Skeletal muscle satellite cell (primary cell): ENCODE data around the gene RHBDD2. TPM values are rescaled to one million over a fixed set of nuclear protein-coding genes. Genes with fewer than 3 reads are reported as not detected.
"Not testable (repeated sequence)": the region's sequence is repeated elsewhere in the genome, so short reads cannot be mapped to it uniquely, and the experiment has no call there.

ENCODE experiments used
- H3K27me3 ChIP-seq: 2 replicates; pipeline ENCODE4 v1.7.0; 2013; ENCODE audit warnings: low read length; ENCODE audit not compliant: control insufficient read depth, insufficient read depth
- H3K36me3 ChIP-seq: 2 replicates; pipeline ENCODE4 v1.7.0; 2013; ENCODE audit warnings: mild to moderate bottlenecking, control low read depth, low read length; ENCODE audit not compliant: insufficient read depth
- H3K4me1 ChIP-seq: 2 replicates; pipeline ENCODE4 v1.7.0; 2013; ENCODE audit warnings: low read length; ENCODE audit not compliant: control insufficient read depth, insufficient read depth
- H3K4me2 ChIP-seq: 2 replicates; pipeline ENCODE4 v1.7.0; 2013; ENCODE audit warnings: mild to moderate bottlenecking, low read length
- H3K4me3 ChIP-seq: 2 replicates; pipeline ENCODE4 v1.7.0; 2013; ENCODE audit warnings: low read length
- H3K9ac ChIP-seq: 2 replicates; pipeline ENCODE4 v1.7.0; 2013; ENCODE audit warnings: mild to moderate bottlenecking, low read depth, low read length, moderate library complexity
- H3K9me3 ChIP-seq: replicated peaks from 2 replicates; pipeline ENCODE4 v1.7.0; 2013; ENCODE audit warnings: mild to moderate bottlenecking, control low read depth, low read length
- total RNA-seq: library from RNA; depleted of rRNA; stranded (reverse); fragments of >200 nt; gene quantifications from 2 replicates; pipeline ENCODE4 v1.2.3, GENCODE V29; 2012; rRNA removed

The RHBDD2 gene
- 16.4 and 16.7 TPM in 2 replicates for total RNA-seq

DNA sequence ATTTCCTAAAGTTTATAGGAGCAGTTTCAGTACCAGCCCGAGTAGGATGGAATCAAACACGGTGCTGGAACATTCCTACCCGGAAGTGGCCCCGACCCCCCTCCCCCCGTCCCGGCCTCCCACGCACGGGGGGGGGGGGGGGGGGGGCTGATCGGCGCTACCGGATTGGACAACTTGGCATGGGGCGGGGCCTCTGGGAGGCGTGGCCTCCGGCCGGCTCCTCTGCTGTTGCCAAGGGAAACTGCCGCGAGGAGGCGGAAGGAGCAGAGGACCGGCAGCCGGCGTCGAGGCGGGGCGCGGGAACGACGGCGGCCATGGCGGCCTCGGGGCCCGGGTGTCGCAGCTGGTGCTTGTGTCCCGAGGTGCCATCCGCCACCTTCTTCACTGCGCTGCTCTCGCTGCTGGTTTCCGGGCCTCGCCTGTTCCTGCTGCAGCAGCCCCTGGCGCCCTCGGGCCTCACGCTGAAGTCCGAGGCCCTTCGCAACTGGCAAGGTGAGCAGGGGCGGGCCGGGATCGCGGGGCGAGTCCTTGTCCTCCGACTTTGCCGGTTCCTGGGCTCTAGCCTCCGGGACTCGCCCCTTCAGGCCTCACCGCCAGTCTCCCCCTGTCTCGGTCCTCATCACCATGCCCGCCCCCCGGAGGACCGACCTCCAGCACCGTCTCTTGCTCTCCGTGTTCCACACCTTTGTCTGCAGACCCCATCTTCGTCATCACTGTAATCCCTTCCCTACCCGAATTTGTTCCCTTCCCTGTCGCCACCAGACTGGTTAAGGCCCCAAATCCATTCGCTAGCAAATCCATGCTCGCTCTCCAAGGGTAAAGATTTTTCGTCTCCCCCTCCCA, at the start of gene RHBDD2:
Gene RHBDD2, plus strand, starts transcription at position 266 of the 843 bp plus-strand sequence. Its CDS starts 49 bp downstream, at position 315.
- Histone ChIP-seq H3K9ac (peak within 1 kb of the TSS; percentile 92), H3K9me3 (no peaks in the 10 kb centered on the region), H3K27me3 (no peaks in the 10 kb centered on the region), H3K36me3 (peaks cover 26% of the 10 kb centered on the region), H3K4me3 (peak within 1 kb of the TSS; percentile 99), H3K4me2 (peak within 1 kb of the TSS; percentile 97), H3K4me1 (peaks cover 10% of the 10 kb centered on the region)

DNA sequence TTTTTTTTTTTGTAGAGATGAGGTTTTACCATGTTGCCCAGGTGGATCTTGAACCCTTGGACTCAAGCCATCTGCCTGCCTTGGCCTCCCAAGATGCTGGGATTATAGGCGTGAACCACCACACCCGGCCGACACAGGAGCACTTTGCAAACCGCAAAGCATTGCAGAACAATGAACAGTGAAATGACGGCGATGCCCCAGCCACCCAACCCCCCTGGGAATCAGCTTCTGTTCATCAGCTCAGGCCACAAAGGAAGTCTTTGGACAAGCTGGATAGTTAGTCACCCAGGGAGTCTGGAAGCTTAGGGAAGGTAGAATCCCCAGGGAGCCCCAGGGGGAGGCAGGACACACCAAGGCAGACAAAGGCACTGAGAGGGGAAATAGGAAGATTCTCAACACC, 49.2 kb upstream of the RHBDD2 start:
- H3K36me3 ChIP-seq, H3K9me3 ChIP-seq, H3K4me1 ChIP-seq, H3K4me2 ChIP-seq, H3K9ac ChIP-seq, H3K4me3 ChIP-seq: not testable (repeated sequence)
- peaks cover 27% of the 10 kb centered on the region for H3K27me3 ChIP-seq

DNA sequence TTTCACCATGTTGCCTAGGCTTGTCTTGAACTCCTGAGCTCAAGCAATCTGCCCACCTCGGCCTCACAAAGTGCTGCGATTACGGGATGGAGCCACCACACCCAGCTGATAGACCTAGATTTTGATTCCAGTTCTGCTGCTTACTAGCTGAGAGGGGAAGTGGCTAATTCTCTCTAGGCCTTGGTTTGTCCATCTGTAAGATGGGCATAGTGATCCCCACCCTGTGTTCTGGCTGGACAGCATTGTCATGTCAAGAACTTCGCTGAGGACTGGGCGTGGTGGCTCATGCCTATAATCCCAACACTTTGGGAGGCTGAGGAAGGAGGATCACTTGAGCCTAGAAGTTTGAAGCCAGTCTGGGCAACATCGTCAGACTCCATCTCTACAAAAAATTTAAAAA, 47.9 kb upstream of the RHBDD2 start:
- peaks cover 23% of the 10 kb centered on the region for H3K27me3 ChIP-seq
- H3K9ac ChIP-seq = no peak overlapping the region
- H3K4me1 ChIP-seq = no peaks in the 10 kb centered on the region

DNA sequence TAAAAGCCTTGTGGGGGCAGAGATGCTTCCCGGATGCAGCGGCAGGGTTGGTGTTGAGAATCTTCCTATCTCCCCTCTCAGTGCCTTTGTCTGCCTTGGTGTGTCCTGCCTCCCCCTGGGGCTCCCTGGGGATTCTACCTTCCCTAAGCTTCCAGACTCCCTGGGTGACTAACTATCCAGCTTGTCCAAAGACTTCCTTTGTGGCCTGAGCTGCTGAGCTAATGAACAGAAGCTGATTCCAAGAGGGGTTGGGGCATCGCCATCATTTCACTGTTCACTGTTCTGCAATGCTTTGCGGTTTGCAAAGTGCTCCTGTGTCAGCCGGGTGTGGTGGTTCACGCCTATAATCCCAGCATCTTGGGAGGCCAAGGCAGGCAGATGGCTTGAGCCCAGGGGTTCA, 45.2 kb upstream of the RHBDD2 start:
- H3K9me3 ChIP-seq, H3K4me1 ChIP-seq, H3K4me3 ChIP-seq, H3K36me3 ChIP-seq, H3K9ac ChIP-seq, H3K4me2 ChIP-seq: not testable (repeated sequence)
- peaks cover 14% of the 10 kb centered on the region for H3K27me3 ChIP-seq

More for the DNA sequence above, 47.9 kb upstream of the RHBDD2 start:
- Histone ChIP-seq H3K36me3 (no peaks in the 10 kb centered on the region), H3K4me2 (no peak overlapping the region), H3K9me3 (no peaks in the 10 kb centered on the region), H3K4me3 (no peak overlapping the region)

DNA sequence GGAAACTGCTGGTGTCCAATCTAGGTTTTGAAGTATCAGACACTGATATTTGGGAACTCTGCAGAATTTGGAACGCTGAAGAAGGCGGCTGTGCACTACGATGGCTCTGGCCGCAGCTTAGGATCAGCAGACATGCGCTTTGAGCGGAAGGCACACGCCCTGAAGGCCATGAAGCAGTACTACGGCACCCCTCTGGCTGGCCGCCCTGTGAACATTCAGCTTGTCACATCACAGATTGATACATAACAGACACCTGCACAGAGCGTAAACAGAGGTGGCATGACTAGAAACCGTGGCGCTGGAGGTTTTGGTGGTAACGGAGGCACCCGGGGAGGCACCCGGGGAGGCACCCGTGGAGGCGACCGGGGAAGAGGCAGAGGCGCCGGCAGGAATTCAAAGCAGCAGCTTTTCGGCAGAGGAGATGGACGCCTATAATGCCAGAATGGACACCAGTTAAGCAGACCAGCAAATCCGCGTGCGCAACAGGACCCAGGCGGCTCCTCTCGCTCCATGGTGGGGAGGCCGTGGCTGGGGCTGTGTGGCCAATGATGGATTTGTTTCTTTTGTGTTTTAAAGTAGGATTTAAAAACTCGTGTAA, 43.0 kb upstream of the RHBDD2 start:
- H3K9me3 ChIP-seq = no peaks in the 10 kb centered on the region
- no peaks in the 10 kb centered on the region for H3K36me3 ChIP-seq
- no peak overlapping the region for H3K4me3 ChIP-seq
- peaks cover 12% of the 10 kb centered on the region for H3K27me3 ChIP-seq
- H3K4me2 ChIP-seq = no peak overlapping the region
- no peaks in the 10 kb centered on the region for H3K4me1 ChIP-seq
- H3K9ac ChIP-seq = no peak overlapping the region

- no peaks in the 10 kb centered on the region for H3K36me3 ChIP-seq
- H3K4me3 ChIP-seq = no peak overlapping the region
- peaks cover 6% of the 10 kb centered on the region for H3K27me3 ChIP-seq
- no peaks in the 10 kb centered on the region for H3K9me3 ChIP-seq
- H3K4me1 ChIP-seq = no peaks in the 10 kb centered on the region
- H3K4me2 ChIP-seq = no peak overlapping the region
- no peak overlapping the region for H3K9ac ChIP-seq
Observed at GRCh38 chr7:75836798-75837197, 42.0 kb upstream of the RHBDD2 start.

GRCh38 chr7:75838281-75838930, 40.4 kb upstream of the RHBDD2 start:
- H3K9me3 ChIP-seq, H3K36me3 ChIP-seq, H3K4me2 ChIP-seq, H3K4me3 ChIP-seq, H3K27me3 ChIP-seq, H3K9ac ChIP-seq: not testable (repeated sequence)
- peaks cover 14% of the 10 kb centered on the region for H3K4me1 ChIP-seq

GRCh38 chr7:75840029-75840428, 38.8 kb upstream of the RHBDD2 start:
- Histone ChIP-seq H3K9ac (no peak overlapping the region), H3K27me3 (no peaks in the 10 kb centered on the region), H3K4me1 (peaks cover 14% of the 10 kb centered on the region), H3K9me3 (no peaks in the 10 kb centered on the region), H3K36me3 (no peaks in the 10 kb centered on the region), H3K4me2 (no peak overlapping the region), H3K4me3 (no peak overlapping the region)

DNA sequence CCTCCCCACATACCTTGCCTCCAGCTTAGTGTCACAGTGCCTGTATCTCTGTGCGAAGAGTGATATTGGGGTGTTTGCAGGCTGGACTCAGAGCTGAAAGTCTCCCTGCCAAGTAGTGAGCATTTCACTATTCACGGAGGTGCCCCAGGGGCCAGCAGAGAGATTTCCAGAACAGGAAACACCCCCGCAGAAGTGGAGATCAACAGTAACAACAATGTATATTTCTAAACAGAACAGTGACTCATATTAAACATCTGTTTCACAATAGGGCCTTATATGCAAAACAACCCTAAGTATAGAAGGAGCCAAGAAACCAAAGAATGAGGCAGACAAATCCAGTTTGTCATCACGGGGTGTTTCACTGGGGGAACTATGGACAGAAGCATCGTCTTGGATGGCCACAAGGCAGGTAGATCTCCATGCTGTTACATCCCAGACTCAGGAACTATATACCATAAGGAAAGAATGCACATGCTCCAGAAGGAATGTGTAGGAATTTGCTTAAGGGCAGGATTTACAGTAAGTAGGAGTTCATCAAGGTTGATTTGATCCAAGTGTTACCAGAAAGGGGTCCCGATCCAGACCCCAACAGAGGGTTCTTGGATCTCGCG, 35.9 kb upstream of the RHBDD2 start:
- peak overlapping the region; percentile 34 for H3K4me3 ChIP-seq
- H3K36me3 ChIP-seq = no peaks in the 10 kb centered on the region

DNA sequence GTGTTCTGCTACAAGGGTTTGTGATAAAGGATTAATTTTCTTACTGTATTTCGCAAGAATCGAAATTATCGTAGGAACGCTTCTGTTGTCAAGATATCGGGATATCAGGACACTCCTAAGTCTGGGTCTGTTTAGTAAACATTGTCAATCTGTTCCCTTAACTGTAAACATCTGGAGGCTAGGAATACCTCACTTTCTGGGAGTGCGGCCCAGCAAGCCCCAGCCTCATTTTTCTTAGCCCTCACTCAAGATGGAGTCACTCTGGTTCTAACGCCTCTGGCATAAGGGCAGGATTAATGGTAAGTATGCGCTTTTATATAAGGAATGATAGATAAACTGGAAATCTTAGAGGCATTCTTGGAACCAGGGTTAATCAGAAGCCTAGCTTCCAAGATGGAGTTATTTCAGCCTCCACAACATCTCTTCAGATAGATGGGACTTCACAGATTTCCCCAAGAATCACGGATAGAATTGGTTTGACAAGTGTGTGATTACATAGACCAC, 35.2 kb upstream of the RHBDD2 start:
- Histone ChIP-seq H3K9me3 (no peaks in the 10 kb centered on the region), H3K4me2 (no peak overlapping the region), H3K4me1 (peaks cover 14% of the 10 kb centered on the region), H3K27me3 (peaks cover 1% of the 10 kb centered on the region), H3K36me3 (no peaks in the 10 kb centered on the region), H3K9ac (no peak overlapping the region), H3K4me3 (no peak overlapping the region)

More for the DNA sequence above, 35.9 kb upstream of the RHBDD2 start:
- Histone ChIP-seq H3K4me1 (peaks cover 14% of the 10 kb centered on the region), H3K27me3 (no peaks in the 10 kb centered on the region), H3K4me2 (peak overlapping the region; percentile 76), H3K9ac (peak overlapping the region; percentile 34), H3K9me3 (no peaks in the 10 kb centered on the region)

GRCh38 chr7:75844158-75844557, 34.7 kb upstream of the RHBDD2 start:
- Histone ChIP-seq H3K4me1 (peaks cover 14% of the 10 kb centered on the region), H3K27me3 (peaks cover 6% of the 10 kb centered on the region), H3K9ac (no peak overlapping the region), H3K36me3 (no peaks in the 10 kb centered on the region), H3K4me3 (no peak overlapping the region), H3K4me2 (no peak overlapping the region), H3K9me3 (no peaks in the 10 kb centered on the region)
